Sigmoid colon (tissue), 7 donors: ENCODE measurements around the gene FAR2. TPM values are rescaled to one million over a fixed set of nuclear protein-coding genes. Genes with fewer than 3 reads are reported as not detected.

Experiments
- DNase-seq: peaks from one replicate; pipeline ENCODE4 v3.0.0-alpha.2; 2019
- H3K27ac ChIP-seq, 4 donors: fragments of 200-600 bp; sonication (generic); one replicate each; pipeline ENCODE4 v1.5.1; 2016 to 2019; ENCODE audit warnings: mild to moderate bottlenecking in 1 of 4
- H3K27me3 ChIP-seq, 3 donors: fragments of 200-600 bp; sonication (generic); one replicate each; pipeline ENCODE4 v1.5.1; 2019; ENCODE audit warnings: mild to moderate bottlenecking in 1 of 3
- H3K36me3 ChIP-seq, 4 donors: fragments of 200-600 bp; sonication (generic); one replicate each; pipeline ENCODE4 v1.5.1; 2016 to 2019
- H3K4me1 ChIP-seq, 4 donors: fragments of 200-600 bp; sonication (generic); one replicate each; pipeline ENCODE4 v1.5.1; 2017 to 2019
- H3K4me3 ChIP-seq, 4 donors: fragments of 200-600 bp; sonication (generic); one replicate each; pipeline ENCODE4 v1.5.1; 2017 to 2019; ENCODE audit warnings: mild to moderate bottlenecking in 2 of 4, moderate library complexity in 1 of 4
- H3K9me3 ChIP-seq, 4 donors: fragments of 200-600 bp in 3 of 4; sonication (generic) in 3 of 4; one replicate each; pipeline versions ENCODE4 v1.5.1 to v1.6.1; 2013 to 2019
- EP300 ChIP-seq, 4 donors: sonication (generic); formaldehyde crosslinking; IDR thresholded peaks; one replicate each; pipeline ENCODE4 v1.6.1; 2017; ENCODE audit warnings: antibody characterized with exemption in 4 of 4
- POLR2A ChIP-seq, 2 donors: fragments of 450-650 bp; IDR thresholded peaks; one replicate each; pipeline ENCODE4 v1.6.1; 2016; ENCODE audit warnings: antibody characterized with exemption in 2 of 2, mild to moderate bottlenecking in 2 of 2, moderate library complexity in 2 of 2
- POLR2AphosphoS5 ChIP-seq, 4 donors: sonication (generic); formaldehyde crosslinking; IDR thresholded peaks; one replicate each; pipeline ENCODE4 v1.6.1; 2017; ENCODE audit warnings: antibody characterized with exemption in 4 of 4
- WGBS, 2 donors: extraction: QIAGEN DNeasy Blood & Tissue Kit; methylation state at CpG; one replicate each; pipeline ENCODE4 v1.1.7; 2013; 5-methylcytosine and 5-hydroxymethylcytosine counted together
- intact Hi-C: fragments of 100-400 bp; cut with DNase I; formaldehyde crosslinking; loops from one replicate; pipeline ENCODE4 v1.15.1; 2023
- polyA plus RNA-seq, 3 donors: library from polyadenylated mRNA; stranded (reverse); fragments of 200-250 nt; gene quantifications; one replicate each; pipeline ENCODE4 v1.2.3, GENCODE V29; 2013
- total RNA-seq, 4 donors: library from RNA; depleted of rRNA; stranded (reverse); fragments of >200 nt; gene quantifications; one replicate each; pipeline ENCODE4 v1.1.0, GENCODE V29; 2016
- TF ChIP-seq, protein P1 (sequence below), 4 experiments: fragments of 450-650 bp in 3 of 4; fragments of 200-600 bp in 1 of 4; IDR thresholded peaks; one replicate each; pipeline ENCODE4 v1.5.1; 2016 to 2019; ENCODE audit warnings: antibody characterized with exemption in 4 of 4, mild to moderate bottlenecking in 3 of 4, moderate library complexity in 2 of 4
- donor health status: healthy with polysubstance abuse.
- donor health status: Bipolar disorder and iron deficiency.
- donor health status: healthy.

FAR2 gene
- total and polyA plus RNA-seq, 7 donors: 11.1 to 46.7 (median 13.0) TPM

DNA sequence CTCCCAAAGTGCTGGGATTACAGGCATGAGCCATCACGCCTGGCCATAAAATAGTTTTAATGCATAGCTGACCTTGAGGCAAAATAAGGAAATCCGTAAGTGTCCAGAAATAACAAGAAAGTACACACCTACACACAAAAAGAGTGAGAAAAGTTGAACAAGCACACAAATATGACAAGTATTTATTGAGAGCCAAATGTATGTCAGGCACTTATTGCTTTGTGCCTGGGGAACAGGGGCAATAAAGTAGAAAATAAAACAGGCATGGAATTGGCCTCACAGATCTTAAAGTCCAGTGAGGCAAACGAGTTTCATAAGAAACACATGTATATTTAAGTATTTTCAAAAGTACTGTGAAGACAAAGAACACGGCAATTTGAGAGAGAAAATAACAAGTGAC lies 128.2 kb downstream of the FAR2 start:
- Histone ChIP-seq H3K27ac (no peak overlapping the region), H3K4me3 (no peak overlapping the region), H3K36me3 (no peaks in the 10 kb centered on the region), H3K27me3 (no peaks in the 10 kb centered on the region), H3K4me1 (peaks cover 0 to 20% (median 5%) of the 10 kb centered on the region in 4 donors), H3K9me3 (no peaks in the 10 kb centered on the region)
- no peak for DNase-seq
- no peak for TF ChIP-seq POLR2AphosphoS5 (IDR thresholded peaks at IDR 0.05)
- TF ChIP-seq EP300 (IDR thresholded peaks at IDR 0.05): no peak
- WGBS, 2 donors: 74 to 82% methylated on average over 4 of the region's 4 CpGs
- intact Hi-C loops: no loop called here

DNA sequence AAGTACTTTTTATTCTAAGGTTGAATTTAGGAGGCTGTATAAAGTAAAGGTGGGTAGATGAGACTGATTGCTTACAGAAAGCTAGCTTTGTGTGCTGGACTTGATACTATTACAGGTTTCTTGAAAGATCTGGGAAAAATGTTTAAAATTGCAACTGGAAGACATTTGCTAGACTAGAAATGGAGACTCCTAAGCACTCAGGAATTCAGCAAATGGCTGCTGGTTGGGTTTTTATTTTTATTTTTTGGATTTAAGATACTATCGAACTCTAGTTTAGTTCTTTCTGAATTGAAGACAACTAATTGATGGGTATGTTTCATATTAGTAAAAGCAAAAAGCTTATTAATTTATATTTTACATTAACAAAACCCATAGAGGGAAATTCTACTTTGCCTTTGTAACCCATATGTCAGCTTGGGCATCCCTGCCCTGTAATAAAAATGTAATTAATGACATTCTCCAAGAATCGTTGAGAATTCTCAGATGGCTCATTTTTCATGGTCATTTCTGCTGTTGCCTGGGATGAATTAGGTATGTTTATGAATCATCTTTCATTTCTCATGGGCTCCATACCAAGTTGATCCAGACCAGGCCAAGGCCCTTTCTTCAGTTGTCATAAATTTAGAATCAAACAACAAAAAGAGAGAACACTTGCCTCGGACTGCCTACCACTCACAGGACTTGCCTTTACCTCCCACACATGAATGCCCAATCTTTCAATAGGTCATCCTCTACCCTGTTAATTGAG lies 129.8 kb downstream of the FAR2 start:
- no peak for TF ChIP-seq POLR2A (IDR thresholded peaks at IDR 0.05)
- no peak for TF ChIP-seq EP300 (IDR thresholded peaks at IDR 0.05)
- TF ChIP-seq, protein P1, sequence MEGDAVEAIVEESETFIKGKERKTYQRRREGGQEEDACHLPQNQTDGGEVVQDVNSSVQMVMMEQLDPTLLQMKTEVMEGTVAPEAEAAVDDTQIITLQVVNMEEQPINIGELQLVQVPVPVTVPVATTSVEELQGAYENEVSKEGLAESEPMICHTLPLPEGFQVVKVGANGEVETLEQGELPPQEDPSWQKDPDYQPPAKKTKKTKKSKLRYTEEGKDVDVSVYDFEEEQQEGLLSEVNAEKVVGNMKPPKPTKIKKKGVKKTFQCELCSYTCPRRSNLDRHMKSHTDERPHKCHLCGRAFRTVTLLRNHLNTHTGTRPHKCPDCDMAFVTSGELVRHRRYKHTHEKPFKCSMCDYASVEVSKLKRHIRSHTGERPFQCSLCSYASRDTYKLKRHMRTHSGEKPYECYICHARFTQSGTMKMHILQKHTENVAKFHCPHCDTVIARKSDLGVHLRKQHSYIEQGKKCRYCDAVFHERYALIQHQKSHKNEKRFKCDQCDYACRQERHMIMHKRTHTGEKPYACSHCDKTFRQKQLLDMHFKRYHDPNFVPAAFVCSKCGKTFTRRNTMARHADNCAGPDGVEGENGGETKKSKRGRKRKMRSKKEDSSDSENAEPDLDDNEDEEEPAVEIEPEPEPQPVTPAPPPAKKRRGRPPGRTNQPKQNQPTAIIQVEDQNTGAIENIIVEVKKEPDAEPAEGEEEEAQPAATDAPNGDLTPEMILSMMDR (IDR thresholded peaks at IDR 0.05): no peak
- Histone ChIP-seq H3K27ac (no peak overlapping the region), H3K36me3 (no peaks in the 10 kb centered on the region), H3K9me3 (no peaks in the 10 kb centered on the region), H3K4me3 (no peak overlapping the region), H3K4me1 (peaks cover 0 to 23% (median 5%) of the 10 kb centered on the region in 4 donors), H3K27me3 (no peaks in the 10 kb centered on the region)
- DNase-seq: no peak
- intact Hi-C loops: no loop called here
- WGBS, 2 donors: 78 to 85% methylated on average over 3 of the region's 3 CpGs

DNA sequence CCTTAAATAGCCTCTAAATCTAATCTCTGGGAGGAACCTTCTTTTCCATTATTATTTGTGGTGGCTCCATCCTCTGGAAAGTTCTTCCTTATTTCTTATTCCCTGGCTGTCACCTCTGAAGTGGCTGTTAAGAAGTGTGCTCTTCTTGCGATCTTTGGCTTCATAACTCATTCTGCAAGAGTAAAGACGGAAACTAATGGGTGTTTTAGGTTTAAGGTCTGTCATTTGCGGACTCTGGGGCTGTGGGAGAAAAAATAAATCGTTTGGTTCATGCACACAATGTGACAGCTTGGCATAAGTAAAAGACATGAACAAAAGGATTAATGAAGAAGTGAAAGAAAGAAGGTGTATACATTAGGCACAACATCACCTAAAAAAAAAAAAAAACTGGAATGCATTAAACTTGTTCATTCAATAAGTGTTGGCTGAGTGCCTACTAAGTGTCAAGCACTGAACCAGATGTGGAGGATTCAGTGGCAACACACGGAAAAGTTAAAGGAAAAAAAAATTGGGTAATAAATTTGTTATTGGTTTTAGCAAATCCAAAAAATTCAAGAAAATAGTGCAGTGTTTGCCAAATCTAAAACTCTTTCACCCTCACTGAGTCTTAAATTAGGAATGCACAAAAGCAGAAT lies 132.4 kb downstream of the FAR2 start:
- Histone ChIP-seq H3K27me3 (no peaks in the 10 kb centered on the region), H3K27ac (no peak overlapping the region), H3K9me3 (no peaks in the 10 kb centered on the region), H3K4me3 (no peak overlapping the region), H3K36me3 (no peaks in the 10 kb centered on the region), H3K4me1 (peaks cover 0 to 23% (median 5%) of the 10 kb centered on the region in 4 donors)
- DNase-seq: no peak
- intact Hi-C loops: no loop called here
- WGBS, 2 donors: 75 to 93% methylated on average over 5 of the region's 5 CpGs
- TF ChIP-seq, protein P1 (IDR thresholded peaks at IDR 0.05): no peak
- TF ChIP-seq EP300 (IDR thresholded peaks at IDR 0.05) (no peak), POLR2A (IDR thresholded peaks at IDR 0.05) (no peak), POLR2AphosphoS5 (IDR thresholded peaks at IDR 0.05) (no peak)

DNA sequence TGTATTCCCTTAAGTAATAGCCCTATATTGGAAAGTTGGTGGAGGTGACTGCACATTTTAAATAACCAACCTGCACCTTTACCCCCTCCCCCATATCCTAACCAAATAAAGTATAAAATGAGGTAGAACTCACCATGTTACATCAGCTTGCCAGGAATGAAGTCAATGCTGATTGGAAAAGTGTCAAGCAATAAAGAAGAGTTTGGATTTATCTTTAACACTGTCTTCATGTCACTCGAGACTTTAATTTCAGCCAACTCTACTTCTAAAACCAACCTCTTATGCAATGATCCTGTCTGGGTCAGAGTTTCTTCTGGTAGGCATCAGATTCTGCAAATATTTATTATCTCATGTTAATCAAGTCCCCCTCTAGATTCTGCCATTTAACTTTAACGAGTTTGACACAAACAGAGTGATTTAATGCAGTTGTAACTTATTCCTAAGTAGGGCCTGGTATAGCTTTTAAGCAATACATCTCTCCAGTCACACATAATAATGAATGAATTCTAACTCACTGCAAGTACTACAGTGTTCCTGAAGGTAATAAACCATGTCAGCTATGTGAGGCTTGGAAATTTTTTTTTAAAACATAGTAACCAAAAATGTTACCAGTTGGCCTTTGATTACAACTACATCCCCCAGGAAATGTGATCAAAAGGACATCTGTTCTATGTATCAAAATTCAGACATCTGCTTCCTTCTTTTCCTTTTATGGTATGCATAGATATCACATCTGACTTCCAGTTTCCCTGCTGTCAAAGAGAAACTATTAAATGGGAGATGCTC lies 133.1 kb downstream of the FAR2 start:
- Histone ChIP-seq H3K27me3 (no peaks in the 10 kb centered on the region), H3K9me3 (no peaks in the 10 kb centered on the region), H3K36me3 (no peaks in the 10 kb centered on the region), H3K27ac (no peak overlapping the region), H3K4me1 (peaks cover 0 to 20% (median 5%) of the 10 kb centered on the region in 4 donors), H3K4me3 (no peak overlapping the region)
- intact Hi-C loops: no loop called here
- WGBS, 2 donors: 39 to 78% methylated on average over 2 of the region's 2 CpGs
- TF ChIP-seq POLR2AphosphoS5 (IDR thresholded peaks at IDR 0.05) (no peak), EP300 (IDR thresholded peaks at IDR 0.05) (no peak), POLR2A (IDR thresholded peaks at IDR 0.05) (no peak)
- TF ChIP-seq, protein P1 (IDR thresholded peaks at IDR 0.05): no peak
- no peak for DNase-seq
